ENCODE data around the gene CLSTN2. TPM values are rescaled to one million over a fixed set of nuclear protein-coding genes. Genes with fewer than 3 reads are reported as not detected.

CLSTN2 gene
- total RNA-seq, 1 donor from 2014 or later = 44.1 TPM

DNA sequence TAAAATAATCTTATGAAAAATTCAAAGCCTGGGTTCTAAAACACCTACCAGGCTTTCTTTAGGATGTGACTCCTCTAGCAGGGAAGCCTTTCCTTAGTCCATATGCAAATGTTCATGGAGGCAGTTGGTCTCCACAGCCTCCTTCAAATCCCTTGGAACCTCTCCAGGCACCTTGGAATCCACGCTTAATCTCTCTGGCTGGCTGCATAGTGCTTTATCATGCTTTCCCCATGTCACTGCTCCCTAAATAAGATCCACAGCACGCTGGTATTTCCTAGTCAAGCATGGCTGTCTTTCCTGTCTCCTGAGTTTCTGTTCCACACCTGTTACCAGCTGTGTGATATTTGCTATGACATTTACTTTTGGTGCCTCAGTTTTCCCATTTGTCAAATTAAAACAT is 71.3 kb downstream of the CLSTN2 start:
- no peak for DNase-seq (ENCODE audit: low spot score)

DNA sequence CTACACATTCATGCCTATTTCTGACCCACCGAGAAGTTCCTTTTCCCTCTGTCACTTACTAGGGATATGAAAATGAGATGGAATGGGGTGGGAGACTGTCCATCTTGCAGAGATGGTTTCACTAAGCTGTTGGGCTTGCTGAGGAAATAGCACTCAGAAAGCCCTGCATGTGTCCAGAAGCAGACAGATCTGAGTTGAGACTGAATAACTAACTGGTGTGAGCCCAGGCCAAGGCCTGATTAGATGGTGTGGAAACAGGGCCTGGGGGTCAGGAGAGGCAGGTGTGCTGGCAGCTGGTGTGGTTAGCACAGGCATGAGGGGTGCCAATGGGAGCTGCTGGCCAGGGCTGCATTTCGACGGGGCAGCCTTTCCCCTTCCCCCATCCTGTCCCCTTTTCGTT is 72.1 kb downstream of the CLSTN2 start:
- no peak for DNase-seq (ENCODE audit: low spot score)

DNA sequence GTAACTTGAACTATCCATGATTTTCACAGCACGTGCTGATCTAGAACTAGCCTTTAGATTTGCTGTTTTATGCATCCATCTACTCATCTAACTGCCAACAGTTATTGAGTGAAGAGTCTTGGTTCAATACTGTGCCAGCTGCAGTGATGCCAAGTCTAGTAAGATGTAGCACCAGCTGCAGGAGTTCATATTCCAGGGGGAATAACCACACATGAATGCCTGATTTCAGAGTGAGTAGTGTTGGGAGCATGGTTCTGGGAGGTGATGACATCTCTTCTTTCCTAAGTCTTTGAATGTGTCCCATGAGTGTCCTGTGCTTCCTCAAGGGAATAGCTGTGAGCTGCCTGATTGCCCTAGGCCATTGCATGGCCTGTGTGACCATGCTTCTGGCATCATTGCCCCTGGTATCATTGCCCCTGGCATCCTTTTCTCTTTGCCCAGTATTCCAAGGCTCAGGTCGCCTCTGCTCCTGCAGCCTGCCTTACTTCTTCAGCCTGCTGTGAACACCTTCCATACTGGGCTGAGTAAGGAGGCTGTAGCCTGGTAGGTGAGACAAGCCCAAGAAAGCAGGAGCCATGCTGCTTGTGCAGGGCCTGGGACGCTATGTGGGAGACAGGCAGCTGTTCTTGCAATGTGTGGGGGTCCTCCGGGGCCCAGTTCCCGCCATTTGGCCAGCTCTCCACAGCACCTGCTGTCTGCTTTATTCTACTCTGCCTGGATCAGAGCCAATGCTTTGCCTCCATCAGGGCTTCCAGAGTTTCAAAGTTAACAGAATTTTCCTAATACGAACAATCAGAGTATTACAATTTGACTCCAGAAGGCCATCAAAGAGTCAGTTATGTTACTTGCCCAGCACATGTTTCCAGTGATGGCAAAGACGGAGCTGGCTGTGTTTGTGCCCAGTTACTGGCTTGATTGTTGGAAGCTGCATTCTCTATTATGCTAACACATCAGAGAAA is 73.2 kb downstream of the CLSTN2 start:
- DNase-seq (ENCODE audit: low spot score) = no peak

DNA sequence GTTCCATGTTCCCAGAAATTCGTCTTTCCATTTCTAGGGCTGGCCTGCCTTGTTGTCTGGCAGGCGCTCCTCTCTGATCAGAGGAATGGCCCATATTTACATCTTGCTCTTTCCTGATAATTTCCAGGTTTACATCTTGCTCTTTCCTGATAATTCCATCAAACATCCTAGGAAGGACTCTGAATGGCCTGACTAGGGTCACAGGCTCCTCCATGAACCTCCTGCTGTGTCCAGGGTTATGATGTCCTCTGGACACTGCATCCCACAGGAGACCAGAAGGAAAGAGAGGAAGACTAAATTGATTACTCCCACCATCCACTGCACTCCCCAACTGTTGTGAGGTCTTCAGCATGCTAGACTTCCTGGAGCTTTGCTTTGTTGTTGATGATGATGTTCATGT is 75.4 kb downstream of the CLSTN2 start:
- DNase-seq (ENCODE audit: low spot score) = no peak

DNA sequence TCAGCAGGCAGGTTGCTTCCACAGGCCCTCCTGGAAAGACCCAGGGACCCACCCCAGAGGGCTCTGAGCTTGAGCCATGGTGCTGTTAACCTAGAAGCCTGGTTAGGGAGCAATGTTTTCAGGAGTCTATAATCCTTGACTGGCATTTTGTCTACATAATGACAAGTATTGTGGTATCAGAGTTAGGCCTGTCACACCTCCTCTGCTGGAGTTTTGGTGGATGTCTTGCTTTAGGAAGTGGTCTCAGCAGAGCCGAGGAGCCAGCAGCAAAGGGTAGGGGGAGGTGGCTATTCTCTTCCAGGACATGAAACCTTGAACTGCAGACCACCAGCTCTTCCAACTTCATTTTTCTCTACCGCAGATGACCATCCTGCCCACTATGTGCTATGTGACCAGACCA is 76.1 kb downstream of the CLSTN2 start:
- DNase-seq (ENCODE audit: low spot score) = no peak

DNA sequence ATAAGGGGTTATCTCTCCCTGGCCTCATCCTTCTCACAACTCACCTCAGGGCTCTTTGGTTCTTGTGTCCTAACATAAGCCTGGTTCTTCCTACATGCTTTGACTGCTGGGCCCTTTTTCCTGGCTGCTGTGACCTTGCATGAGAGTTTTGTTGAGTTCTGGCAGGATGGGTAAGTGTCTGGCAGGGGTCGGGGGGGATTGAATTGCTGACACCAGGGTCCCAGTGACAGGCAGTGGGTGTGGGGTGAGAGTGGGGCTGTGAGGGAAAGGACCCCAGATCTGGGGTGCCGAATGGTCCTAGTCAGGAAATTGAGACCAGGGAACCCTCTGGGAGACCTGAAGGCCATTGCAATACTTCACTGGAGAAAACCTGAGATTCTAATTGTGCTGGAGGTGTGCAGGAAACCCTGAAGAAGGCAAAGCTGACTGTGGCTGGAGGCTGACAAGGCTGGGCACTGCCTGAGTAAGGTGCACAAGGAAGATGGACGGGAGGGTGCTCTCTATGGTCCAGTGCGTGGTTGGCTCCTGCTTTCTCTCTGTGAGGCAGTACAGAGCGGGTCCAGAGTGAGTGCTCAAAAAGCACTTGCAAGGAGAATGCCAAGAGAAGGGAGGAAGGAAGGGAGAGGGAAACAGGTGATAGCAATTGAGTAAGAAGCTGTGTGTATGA is 76.8 kb downstream of the CLSTN2 start:
- no peak for DNase-seq (ENCODE audit: low spot score)

DNA sequence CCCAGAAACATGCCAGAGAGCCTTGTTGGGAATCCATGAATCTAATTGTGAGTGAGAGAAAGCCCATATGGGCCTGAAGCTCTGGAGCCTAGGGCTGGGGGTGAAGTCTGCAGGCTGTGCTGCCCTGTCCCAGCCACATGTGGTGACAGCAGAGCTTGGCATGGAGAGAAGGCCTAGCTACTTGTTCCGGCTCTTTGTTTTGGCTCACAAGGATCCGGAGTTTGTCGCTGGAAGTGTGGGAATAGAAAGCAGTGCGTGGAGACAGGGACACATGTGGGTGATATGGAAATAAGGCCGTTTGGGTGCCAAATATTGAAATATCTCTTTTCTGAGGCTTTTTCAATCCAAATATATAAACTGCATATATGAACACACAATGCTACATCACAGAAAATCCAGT is 78.2 kb downstream of the CLSTN2 start:
- no peak for DNase-seq (ENCODE audit: low spot score)

DNA sequence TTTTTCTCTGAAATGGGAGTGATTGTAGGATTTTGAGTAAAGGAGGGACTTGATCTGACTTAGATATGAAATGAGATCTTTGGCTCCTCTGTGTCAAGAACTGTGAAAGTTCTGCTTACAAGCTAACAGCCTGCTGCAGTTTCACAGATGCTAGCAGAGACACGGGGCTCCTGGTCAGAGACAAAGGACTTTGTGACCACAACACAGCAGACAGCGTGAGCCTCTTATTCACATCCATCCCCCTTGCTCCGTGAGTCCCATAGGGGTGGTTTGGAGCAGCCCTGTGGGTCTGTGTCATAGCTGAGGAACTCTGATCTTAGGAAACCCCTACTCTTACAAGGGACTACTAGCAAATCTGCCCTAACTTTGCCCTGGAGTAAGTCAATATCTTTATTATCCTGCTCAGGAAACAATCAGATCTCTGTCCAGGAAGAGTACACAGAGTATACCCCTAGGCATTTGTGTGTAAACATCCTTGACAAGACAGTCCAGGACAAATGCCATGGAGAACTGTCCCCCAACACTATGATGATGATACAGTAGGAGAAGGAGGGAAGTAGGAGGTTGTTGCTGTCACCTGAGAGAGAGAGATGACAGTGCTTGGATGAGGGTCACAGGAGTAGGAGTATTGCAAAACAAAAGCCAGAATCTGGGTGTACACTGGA is 80.0 kb downstream of the CLSTN2 start:
- DNase-seq (ENCODE audit: low spot score) = no peak

DNA sequence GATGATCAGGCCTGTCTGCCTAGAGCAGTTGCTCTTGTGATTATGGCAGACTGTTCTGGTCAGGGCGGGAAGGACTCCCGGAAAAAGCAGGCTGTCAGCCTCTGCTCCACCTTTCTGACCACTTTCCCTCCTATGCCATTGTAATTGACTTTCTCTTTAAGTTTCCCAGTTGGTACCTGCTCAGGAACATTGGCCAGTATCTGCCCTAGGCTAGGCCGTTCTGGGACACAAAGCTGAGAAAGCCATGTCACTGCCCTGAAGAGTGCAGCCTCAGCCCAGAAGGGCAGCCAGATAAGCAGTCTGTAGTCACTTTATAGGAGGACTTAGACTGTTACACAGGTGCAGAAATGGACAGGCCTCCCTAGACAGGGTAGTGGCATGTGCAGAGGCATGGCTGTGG is 80.8 kb downstream of the CLSTN2 start:
- DNase-seq (ENCODE audit: low spot score) = no peak

DNA sequence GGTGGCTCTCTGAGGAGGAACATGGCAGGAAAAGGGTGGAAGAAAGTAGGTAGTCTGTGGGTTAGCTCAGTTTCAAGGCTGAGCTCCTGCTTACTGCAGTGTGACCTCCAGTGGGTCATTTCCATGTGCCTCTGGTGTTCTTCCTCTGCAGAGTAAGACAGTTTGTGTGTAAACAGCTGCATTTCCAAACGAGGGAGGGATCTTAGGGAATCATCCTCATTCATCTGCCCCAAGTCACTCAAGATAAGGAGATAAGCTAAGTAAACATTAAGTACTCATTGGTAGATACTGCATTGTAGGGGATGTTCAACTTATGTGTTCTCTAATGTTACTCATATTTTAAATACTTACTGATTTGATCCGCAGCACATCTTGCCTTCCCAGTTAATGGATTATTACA is 83.6 kb downstream of the CLSTN2 start:
- DNase-seq (ENCODE audit: low spot score) = no peak

DNA sequence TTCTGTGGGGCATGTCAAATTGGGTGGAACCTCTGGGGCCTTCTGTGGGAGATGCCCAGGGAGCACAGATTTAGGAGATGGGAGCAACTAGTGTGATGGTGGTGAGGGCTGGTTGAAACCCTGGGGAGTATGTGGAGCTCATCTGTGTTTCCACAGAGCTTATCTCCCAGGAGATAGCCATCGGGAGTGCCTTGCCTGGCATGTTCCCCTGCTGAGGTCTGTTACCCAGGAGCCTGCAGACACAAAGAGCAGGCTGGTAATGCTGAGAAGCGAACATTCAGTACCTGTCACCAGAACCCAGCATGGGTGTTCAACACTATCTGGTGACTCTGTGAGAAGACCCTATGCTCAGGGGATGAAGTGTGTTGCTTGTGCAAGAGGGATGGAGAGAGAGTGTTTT is 85.0 kb downstream of the CLSTN2 start:
- no peak for DNase-seq (ENCODE audit: low spot score)

DNA sequence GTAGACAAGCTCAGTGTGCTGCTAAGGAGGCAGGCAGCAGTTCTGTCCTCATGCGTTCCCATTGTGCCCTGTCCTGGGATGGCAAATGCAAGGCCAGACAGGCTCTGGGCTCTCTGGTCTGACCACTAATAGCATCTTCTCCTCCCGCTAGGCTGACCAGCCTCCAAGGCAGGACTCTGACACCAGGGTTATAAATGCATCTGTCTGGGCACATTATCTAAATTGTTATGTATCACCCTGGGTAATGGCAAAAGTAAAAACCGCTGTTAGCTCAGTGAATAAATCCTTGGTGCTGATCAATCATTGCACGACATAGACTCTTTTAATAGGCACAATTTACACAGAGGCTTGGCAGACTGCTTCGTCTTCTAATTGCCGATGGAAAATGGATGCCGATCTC is 85.6 kb downstream of the CLSTN2 start:
- no peak for DNase-seq (ENCODE audit: low spot score)

DNA sequence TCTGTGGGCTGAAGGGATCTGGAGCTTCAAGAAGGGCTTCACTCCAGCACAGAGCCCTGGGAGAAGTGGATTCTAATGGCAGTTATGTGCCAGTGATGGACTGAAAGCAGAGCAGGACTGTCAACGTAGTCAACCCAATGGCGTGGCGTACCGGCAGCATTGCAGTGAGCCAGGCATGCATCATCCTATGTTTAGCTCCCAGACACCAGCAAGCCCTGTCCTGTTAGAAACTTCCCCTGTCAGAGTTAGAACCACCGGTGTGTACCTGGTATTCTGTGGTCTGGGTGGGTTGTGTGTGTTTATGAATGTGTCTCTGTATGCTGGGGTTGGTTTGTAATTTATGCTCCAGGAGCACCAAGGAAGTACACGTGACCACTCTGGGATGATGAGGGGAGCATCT is 86.3 kb downstream of the CLSTN2 start:
- DNase-seq (ENCODE audit: low spot score) = no peak

DNA sequence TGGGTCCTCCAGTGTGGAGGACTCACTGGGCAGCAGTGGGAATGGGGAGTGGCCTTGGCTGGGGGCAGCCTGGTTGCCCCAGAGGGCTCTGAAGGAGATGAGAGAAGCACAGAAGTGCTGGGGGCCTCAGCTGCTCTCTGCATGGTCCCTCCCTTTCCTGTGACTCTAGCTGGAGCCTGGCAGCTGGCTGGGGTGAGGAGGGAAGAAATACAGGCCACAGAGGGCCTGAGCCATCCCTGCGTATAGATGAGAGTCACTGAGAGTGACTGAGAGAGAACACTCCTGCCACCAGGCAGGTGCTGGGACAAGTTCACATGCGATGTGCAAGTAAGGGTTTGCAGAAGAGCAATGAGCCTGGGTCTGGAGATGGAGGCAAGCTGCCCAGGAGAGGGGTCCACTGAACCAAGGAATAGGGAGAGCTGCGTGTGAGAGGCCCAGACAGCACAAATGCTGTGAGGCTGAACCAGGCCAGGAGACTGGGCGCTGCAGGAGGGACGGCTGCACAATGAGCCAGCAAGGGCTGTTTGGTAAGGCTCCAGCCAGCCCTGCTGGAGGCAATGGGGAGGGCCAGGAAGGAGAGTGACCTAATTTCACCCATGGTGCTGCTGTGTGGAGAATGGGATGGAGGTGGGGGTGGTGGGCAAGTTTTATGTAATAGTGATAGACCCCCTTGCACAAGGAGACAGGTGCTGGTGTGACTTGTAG is 87.2 kb downstream of the CLSTN2 start:
- no peak for DNase-seq (ENCODE audit: low spot score)

DNA sequence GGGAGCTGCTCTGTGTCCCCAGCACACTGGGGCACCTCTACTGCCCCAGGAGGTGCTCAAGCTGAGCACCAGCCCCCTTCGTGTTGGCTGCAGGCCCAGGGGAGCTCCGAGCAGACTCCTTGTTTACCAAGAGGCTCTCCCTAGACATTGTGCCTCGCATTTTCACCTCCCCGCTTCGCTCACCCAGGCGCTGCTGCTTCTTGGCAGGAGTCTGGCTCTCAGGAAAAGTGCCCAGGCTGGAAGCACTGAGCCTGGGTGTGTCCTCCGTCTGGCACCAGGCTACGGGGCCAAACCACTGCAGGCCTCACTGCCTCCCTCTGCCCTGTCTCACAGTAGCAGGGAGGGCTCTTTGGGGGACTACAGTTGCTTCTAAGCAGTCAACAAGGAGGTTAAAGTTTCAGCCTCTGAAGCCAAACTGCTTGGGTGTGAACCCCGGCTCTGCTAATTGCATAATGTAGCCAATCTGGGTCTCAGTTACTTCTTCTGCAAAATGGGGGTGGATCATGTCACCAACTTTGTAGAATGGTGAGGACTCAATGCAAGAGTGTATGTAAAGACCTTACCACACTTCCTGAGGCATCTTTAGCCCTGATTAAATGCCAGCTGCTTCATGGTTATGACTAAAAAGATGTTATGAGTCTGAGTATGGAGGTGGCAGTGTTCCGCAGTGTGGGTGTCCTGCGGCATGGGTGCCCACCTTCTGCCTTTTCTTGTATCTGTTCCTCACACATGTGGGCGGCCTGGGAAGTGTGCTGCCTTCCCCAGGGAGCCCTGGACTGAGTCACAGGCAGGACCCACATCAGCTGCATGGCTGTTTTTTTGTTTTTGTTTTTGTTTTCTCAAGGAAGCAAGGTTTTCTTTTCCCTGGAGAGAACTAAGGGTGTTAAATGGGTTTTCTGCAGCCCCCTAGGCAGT is 88.9 kb downstream of the CLSTN2 start:
- no peak for DNase-seq (ENCODE audit: low spot score)

DNA sequence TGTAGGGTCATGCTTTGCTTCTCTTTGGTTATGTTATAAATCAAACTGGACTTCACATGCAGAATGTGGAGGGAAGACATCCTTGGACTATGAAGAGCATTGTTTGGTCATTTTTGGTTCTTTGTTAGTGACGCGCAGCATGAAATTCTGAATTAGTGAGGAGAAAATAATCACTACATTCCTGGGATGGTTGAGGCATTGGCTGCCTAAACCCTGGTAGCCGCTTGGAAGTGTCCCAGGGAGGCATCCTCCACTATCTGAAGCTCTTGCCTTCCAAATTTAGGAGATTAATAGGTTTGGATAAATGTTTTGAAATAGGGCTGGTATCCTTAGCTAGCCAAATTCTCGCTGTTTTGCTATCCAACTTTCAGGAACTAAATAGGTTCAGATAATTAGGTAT is 96.2 kb downstream of the CLSTN2 start:
- no peak for DNase-seq (ENCODE audit: low spot score)

DNA sequence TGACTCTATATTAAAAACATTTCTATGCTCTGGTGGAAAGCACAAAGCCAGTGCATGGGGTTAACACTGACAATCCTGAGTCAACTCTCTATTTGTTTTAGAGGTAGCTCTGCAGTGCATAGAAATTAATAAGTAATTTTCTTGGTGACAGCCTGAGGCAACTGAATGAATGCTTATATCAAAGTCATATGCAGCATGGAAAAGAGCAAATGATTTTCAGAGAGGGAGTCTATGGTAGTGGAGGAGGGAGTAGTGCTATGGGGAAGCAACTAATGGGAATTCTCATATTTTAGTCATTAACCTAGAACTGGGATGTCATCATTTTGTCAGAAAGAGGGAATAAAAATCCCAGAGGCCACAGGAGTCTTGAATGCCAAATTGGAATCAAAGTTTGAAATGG is 99.1 kb downstream of the CLSTN2 start:
- DNase-seq (ENCODE audit: low spot score) = no peak

DNA sequence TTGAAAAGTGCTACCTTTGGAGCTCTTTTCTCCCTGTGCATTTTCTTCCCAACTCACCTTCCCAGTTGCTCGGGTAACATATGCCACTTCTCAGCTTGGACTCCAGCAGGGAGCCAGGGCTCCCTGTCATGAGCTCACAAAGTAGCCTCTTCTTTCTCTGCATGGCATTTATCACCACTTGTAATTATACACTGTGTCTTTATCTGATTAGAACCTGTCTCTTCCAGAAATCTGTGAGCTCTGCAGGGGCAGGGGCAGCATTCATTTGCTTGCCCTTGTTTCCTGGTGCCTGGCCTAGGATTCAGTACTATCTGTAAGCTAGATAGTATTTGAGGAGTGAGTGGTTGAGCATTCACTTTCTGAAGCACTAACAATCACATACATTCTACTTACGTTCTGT is 100.9 kb downstream of the CLSTN2 start:
- DNase-seq (ENCODE audit: low spot score) = no peak

DNA sequence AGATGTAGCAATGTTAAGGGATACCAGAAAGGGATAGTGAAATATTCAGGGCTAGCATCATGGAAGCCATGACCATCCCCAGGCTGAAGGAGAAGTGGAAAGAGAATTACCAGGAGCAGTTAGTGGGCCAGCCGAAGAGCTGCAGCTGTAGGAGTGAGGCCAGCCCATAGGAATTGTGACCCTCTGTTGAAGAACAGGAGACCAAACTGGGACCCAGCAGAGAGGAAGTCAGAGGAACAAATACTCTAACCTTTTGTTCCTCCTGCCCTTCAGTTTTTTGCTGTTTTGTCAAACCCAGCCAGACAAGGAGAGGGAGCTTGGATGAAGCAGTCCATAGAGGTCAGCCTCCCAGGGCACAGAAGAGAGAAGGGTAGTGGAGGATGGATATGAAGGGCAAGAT is 115.4 kb downstream of the CLSTN2 start:
- no peak for DNase-seq (ENCODE audit: low spot score)

Measured in mesenteric fat pad (tissue), 1 donor.